WTC11 (cell line): ENCODE data around the gene NINJ2. TPM values are rescaled to one million over a fixed set of nuclear protein-coding genes. Genes with fewer than 3 reads are reported as not detected.
A peak's percentile ranks its signal among the peaks of the same experiment; 100 is the strongest.

ENCODE experiments used
- ATAC-seq: fragments of 200-7000 bp; cut with Tn5 transposase; 2 replicates; pipeline ENCODE4 v1.10.0; 2021; ENCODE audit warnings: mild to moderate bottlenecking, moderate library complexity
- CTCF ChIA-PET: fragments of 300-600 bp; sonication (Branson Sonifier 250); formaldehyde crosslinking; loops from one replicate; lab custom pipeline; 2021; ENCODE audit warnings: antibody characterized with exemption; lab: Charles Lee
- POLR2A ChIA-PET: fragments of 350-600 bp; sonication (Branson Sonifier 250); formaldehyde crosslinking; loops from one replicate; lab custom pipeline; 2021; ENCODE audit warnings: antibody characterized with exemption; lab: Charles Lee
- DNase-seq: peaks from one replicate; pipeline ENCODE4 v3.0.0; 2021; ENCODE audit warnings: low spot score
- H3K27ac Mint-ChIP-seq: 2 replicates; pipeline ENCODE4 v1.8.0; 2021; ENCODE audit warnings: mixed read lengths
- H3K27me3 Mint-ChIP-seq: 2 replicates; pipeline ENCODE4 v1.8.0; 2021; ENCODE audit warnings: low read depth, mild to moderate bottlenecking, moderate library complexity, mixed read lengths
- H3K36me3 Mint-ChIP-seq: 2 replicates; pipeline ENCODE4 v1.8.0; 2021; ENCODE audit warnings: mixed read lengths
- H3K4me1 Mint-ChIP-seq: 2 replicates; pipeline ENCODE4 v1.8.0; 2022; ENCODE audit warnings: mixed read lengths
- H3K4me3 Mint-ChIP-seq: 2 replicates; pipeline ENCODE4 v1.8.0; 2021; ENCODE audit warnings: mild to moderate bottlenecking, moderate library complexity, mixed read lengths
- H3K9me3 Mint-ChIP-seq: 2 replicates; pipeline ENCODE4 v1.8.0; 2021; ENCODE audit warnings: mixed read lengths
- CBFB ChIP-seq: sonication (generic); formaldehyde crosslinking; IDR thresholded peaks from 2 replicates; pipeline ENCODE4 v1.8.1; 2022; ENCODE audit warnings: mild to moderate bottlenecking, low read depth, missing genetic modification reagents
- ERG ChIP-seq: fragments of 250-450 bp; sonication (Bioruptor Pico); IDR thresholded peaks from 2 replicates; pipeline ENCODE4 v1.8.0; 2021; ENCODE audit warnings: mild to moderate bottlenecking
- ESRRA ChIP-seq: sonication (generic); formaldehyde crosslinking; IDR thresholded peaks from 2 replicates; pipeline ENCODE4 v1.8.1; 2022; ENCODE audit warnings: mild to moderate bottlenecking, missing genetic modification reagents, borderline replicate concordance
- FOXK1 ChIP-seq: sonication (generic); formaldehyde crosslinking; IDR thresholded peaks from 2 replicates; pipeline ENCODE4 v1.8.0; 2022; ENCODE audit warnings: mild to moderate bottlenecking, moderate library complexity, missing genetic modification reagents
- IRF1 ChIP-seq: sonication (generic); formaldehyde crosslinking; IDR thresholded peaks from 2 replicates; pipeline ENCODE4 v1.8.0; 2023; ENCODE audit warnings: missing genetic modification reagents
- IRF2 ChIP-seq: sonication (generic); formaldehyde crosslinking; IDR thresholded peaks from 2 replicates; pipeline ENCODE4 v1.8.0; 2022; ENCODE audit warnings: low read depth, missing genetic modification reagents, borderline replicate concordance
- JAZF1 ChIP-seq: fragments of 250-450 bp; sonication (Bioruptor Pico); IDR thresholded peaks from 2 replicates; pipeline ENCODE4 v1.9.0; 2021; ENCODE audit warnings: moderate library complexity, mild to moderate bottlenecking, inconsistent platforms
- KAT7 ChIP-seq: sonication (generic); formaldehyde crosslinking; IDR thresholded peaks from 2 replicates; pipeline ENCODE4 v1.8.1; 2023; ENCODE audit warnings: missing genetic modification reagents, mild to moderate bottlenecking, borderline replicate concordance
- MAX ChIP-seq: sonication (generic); formaldehyde crosslinking; IDR thresholded peaks from 2 replicates; pipeline ENCODE4 v1.8.0; 2022; ENCODE audit warnings: mild to moderate bottlenecking, missing genetic modification reagents
- MYBL2 ChIP-seq: sonication (generic); formaldehyde crosslinking; IDR thresholded peaks from 2 replicates; pipeline ENCODE4 v1.8.1; 2023; ENCODE audit warnings: mild to moderate bottlenecking, moderate library complexity, missing genetic modification reagents
- PRDM15 ChIP-seq: sonication (generic); formaldehyde crosslinking; IDR thresholded peaks from 2 replicates; pipeline ENCODE4 v1.8.0; 2022; ENCODE audit warnings: missing genetic modification reagents
- RELA ChIP-seq: sonication (generic); formaldehyde crosslinking; IDR thresholded peaks from 2 replicates; pipeline ENCODE4 v1.8.1; 2022; ENCODE audit warnings: missing genetic modification reagents, mild to moderate bottlenecking, borderline replicate concordance
- STAT6 ChIP-seq: sonication (generic); formaldehyde crosslinking; conservative IDR thresholded peaks from 2 replicates; pipeline ENCODE4 v1.8.1; 2023; ENCODE audit warnings: mild to moderate bottlenecking, low read depth, missing genetic modification reagents, moderate library complexity
- USF2 ChIP-seq: sonication (generic); formaldehyde crosslinking; IDR thresholded peaks from 2 replicates; pipeline ENCODE4 v1.8.1; 2023; ENCODE audit warnings: mild to moderate bottlenecking, missing genetic modification reagents, moderate library complexity
- ZNF219 ChIP-seq: sonication (generic); formaldehyde crosslinking; IDR thresholded peaks from 2 replicates; pipeline ENCODE4 v1.8.0; 2023; ENCODE audit warnings: missing genetic modification reagents, mild to moderate bottlenecking, borderline replicate concordance
- ZNF263 ChIP-seq: sonication (generic); formaldehyde crosslinking; IDR thresholded peaks from 2 replicates; pipeline ENCODE4 v1.8.1; 2022; ENCODE audit warnings: low read depth, mild to moderate bottlenecking, moderate library complexity, missing genetic modification reagents
- ZNF396 ChIP-seq: fragments of 250-450 bp; sonication (Bioruptor Pico); IDR thresholded peaks from 2 replicates; pipeline ENCODE4 v1.8.0; 2021; ENCODE audit warnings: mild to moderate bottlenecking, moderate library complexity, borderline replicate concordance
- ZSCAN18 ChIP-seq: fragments of 250-450 bp; sonication (Bioruptor Pico); IDR thresholded peaks from 2 replicates; pipeline ENCODE4 v2.1.2; 2022; ENCODE audit warnings: mild to moderate bottlenecking, moderate library complexity
- total RNA-seq: library from RNA; stranded (reverse); gene quantifications from 3 replicates; pipeline ENCODE4 v1.2.3, GENCODE V29; 2021

Gene NINJ2
- total RNA-seq, 1 experiment from 2014 or later = 0.42 TPM

GRCh38 chr12:615620-616019, 47.6 kb downstream of the NINJ2 start (continued):
- TF ChIP-seq PRDM15 (CRISPR knock-in tag) = no peak
- TF ChIP-seq ERG (CRISPR knock-in tag) = no peak

- Mint-ChIP-seq H3K27me3 (no peaks in the 10 kb centered on the region; the same call in 1 of the 2 replicates), H3K36me3 (no peaks in the 10 kb centered on the region), H3K4me3 (no peak overlapping the region), H3K4me1 (peaks cover 9% of the 10 kb centered on the region; the same call in 1 of the 2 replicates), H3K27ac (no peak overlapping the region; the same call in 1 of the 2 replicates), H3K9me3 (no peaks in the 10 kb centered on the region)
- CTCF ChIA-PET = interaction anchor here (0.6 to 2.5 kb wide), 22 partner anchors 8 to 335 kb away, joined by 3 to 20 read pairs (median 3); partner anchors contain the start of genes RAD52 and WNK1
- POLR2A ChIA-PET = interaction anchor here (0.6 to 0.9 kb wide), 3 partner anchors 9 to 305 kb away, joined by 3 to 4 read pairs (median 4); no protein-coding TSS in a partner anchor
- TF ChIP-seq ZNF263 (CRISPR knock-in tag) = no peak
- 0 out of 2 replicates have a peak, but pooled peaks have one; percentile 22 for TF ChIP-seq MAX (CRISPR knock-in tag)
- ATAC-seq = peak; percentile 78
- DNase-seq = peak; percentile 41
Measured at GRCh38 chr12:614411-614970, 48.8 kb downstream of the NINJ2 start.

- ChIA-PET POLR2A (interaction anchor here (0.6 to 0.9 kb wide), 2 partner anchors 137 to 306 kb away, joined by 4 read pairs; no protein-coding TSS in a partner anchor), CTCF (interaction anchor here (0.6 to 2.5 kb wide), 21 partner anchors 8 to 335 kb away, joined by 3 to 20 read pairs (median 3); partner anchors contain the start of genes RAD52 and WNK1)
- ATAC-seq (no peak), DNase-seq (no peak)
- H3K9me3 Mint-ChIP-seq = no peaks in the 10 kb centered on the region
- no peak overlapping the region for H3K27ac Mint-ChIP-seq
- H3K27me3 Mint-ChIP-seq = no peaks in the 10 kb centered on the region; the same call in 1 of the 2 replicates
- H3K4me1 Mint-ChIP-seq = peaks cover 9% of the 10 kb centered on the region; the same call in 1 of the 2 replicates
- H3K4me3 Mint-ChIP-seq = no peak overlapping the region
- no peaks in the 10 kb centered on the region for H3K36me3 Mint-ChIP-seq
- TF ChIP-seq ZNF396 = no peak
- no peak for TF ChIP-seq STAT6 (CRISPR knock-in tag)
- no peak for TF ChIP-seq ZSCAN18 (CRISPR knock-in tag)
- TF ChIP-seq IRF2 = no peak
- TF ChIP-seq JAZF1 = no peak
- TF ChIP-seq CBFB (CRISPR knock-in tag) = no peak
- no peak for TF ChIP-seq RELA (CRISPR knock-in tag)
- TF ChIP-seq ZNF263 (CRISPR knock-in tag) = no peak
- TF ChIP-seq KAT7 (CRISPR knock-in tag) = no peak
- TF ChIP-seq MYBL2 (CRISPR knock-in tag) = no peak
- no peak for TF ChIP-seq USF2 (CRISPR knock-in tag)
- TF ChIP-seq FOXK1 (CRISPR knock-in tag) = no peak
- no peak for TF ChIP-seq ZNF219 (CRISPR knock-in tag)
- TF ChIP-seq ESRRA (CRISPR knock-in tag) = no peak
- TF ChIP-seq IRF1 (CRISPR knock-in tag) = no peak
Measured at GRCh38 chr12:613996-614395, 49.2 kb downstream of the NINJ2 start.
